ENCODE data around the gene NIT1. TPM values are rescaled to one million over a fixed set of nuclear protein-coding genes. Genes with fewer than 3 reads are reported as not detected.

The NIT1 gene
- total and polyA plus RNA-seq, 10 of the 15 experiments (the other 5 are each of a cell fraction or from before 2014, with no cell fraction given) = 19.2 to 54.4 (median 28.3) TPM

- ChIA-PET CTCF (interaction anchor here (0.6 to 4.6 kb wide), 4 partner anchors 12 to 85 kb away, joined by 3 to 38 read pairs (median 4); partner anchors contain the start of gene PPOX), RAD21 (ENCODE audit: unreplicated experiment) (interaction anchor here (1.3 to 1.6 kb wide), 3 partner anchors 13 to 107 kb away, joined by 4 to 6 read pairs (median 4); partner anchors contain the start of genes PPOX, TOMM40L and USF1), POLR2A (interaction anchor here (0.7 to 2.0 kb wide), 8 partner anchors 19 to 469 kb away, joined by 3 to 16 read pairs (median 6); partner anchors contain the start of genes ARHGAP30, DEDD and TOMM40L), SMC1A (ENCODE audit: uncharacterized antibody, unreplicated experiment) (interaction anchor here (0.7 to 1.6 kb wide), 5 partner anchors 13 to 72 kb away, joined by 3 to 8 read pairs (median 5); partner anchors contain the start of genes DEDD, PPOX and TOMM40L)
- H3K79me2 ChIP-seq (ENCODE audit: control insufficient read depth, insufficient read depth, low read length) = peaks cover 16% of the 10 kb centered on the region
- H4K20me1 ChIP-seq (ENCODE audit: control insufficient read depth, insufficient read depth) = no peaks in the 10 kb centered on the region
- 28% methylated on average over 7 of the region's 9 CpGs for WGBS (ENCODE audit: insufficient coverage, insufficient replicate concordance, low lambda C conversion rate, missing lambda C conversion rate)
- peak overlapping the region; percentile 36 for H3K4me2 ChIP-seq (ENCODE audit: control insufficient read depth, insufficient read depth)
- H3K27me3 ChIP-seq (replicated peaks in 1 of 2; ENCODE audit: control insufficient read depth in 2 of 2, insufficient read depth in 2 of 2, low read length in 1 of 2) = no peaks in the 10 kb centered on the region
- H2AFZ ChIP-seq (ENCODE audit: control insufficient read depth, low read depth, low read length) = peak overlapping the region; percentile 99
- BruUV-seq (replicated peaks) = no TSS peak
- no peak for TF ChIP-seq ZNF622 (IDR thresholded peaks at IDR 0.05)
- TF ChIP-seq, protein P1, sequence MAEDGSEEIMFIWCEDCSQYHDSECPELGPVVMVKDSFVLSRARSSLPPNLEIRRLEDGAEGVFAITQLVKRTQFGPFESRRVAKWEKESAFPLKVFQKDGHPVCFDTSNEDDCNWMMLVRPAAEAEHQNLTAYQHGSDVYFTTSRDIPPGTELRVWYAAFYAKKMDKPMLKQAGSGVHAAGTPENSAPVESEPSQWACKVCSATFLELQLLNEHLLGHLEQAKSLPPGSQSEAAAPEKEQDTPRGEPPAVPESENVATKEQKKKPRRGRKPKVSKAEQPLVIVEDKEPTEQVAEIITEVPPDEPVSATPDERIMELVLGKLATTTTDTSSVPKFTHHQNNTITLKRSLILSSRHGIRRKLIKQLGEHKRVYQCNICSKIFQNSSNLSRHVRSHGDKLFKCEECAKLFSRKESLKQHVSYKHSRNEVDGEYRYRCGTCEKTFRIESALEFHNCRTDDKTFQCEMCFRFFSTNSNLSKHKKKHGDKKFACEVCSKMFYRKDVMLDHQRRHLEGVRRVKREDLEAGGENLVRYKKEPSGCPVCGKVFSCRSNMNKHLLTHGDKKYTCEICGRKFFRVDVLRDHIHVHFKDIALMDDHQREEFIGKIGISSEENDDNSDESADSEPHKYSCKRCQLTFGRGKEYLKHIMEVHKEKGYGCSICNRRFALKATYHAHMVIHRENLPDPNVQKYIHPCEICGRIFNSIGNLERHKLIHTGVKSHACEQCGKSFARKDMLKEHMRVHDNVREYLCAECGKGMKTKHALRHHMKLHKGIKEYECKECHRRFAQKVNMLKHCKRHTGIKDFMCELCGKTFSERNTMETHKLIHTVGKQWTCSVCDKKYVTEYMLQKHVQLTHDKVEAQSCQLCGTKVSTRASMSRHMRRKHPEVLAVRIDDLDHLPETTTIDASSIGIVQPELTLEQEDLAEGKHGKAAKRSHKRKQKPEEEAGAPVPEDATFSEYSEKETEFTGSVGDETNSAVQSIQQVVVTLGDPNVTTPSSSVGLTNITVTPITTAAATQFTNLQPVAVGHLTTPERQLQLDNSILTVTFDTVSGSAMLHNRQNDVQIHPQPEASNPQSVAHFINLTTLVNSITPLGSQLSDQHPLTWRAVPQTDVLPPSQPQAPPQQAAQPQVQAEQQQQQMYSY (CRISPR knock-in tag; IDR thresholded peaks at IDR 0.05) = no peak
- TF ChIP-seq FOS (IDR thresholded peaks at IDR 0.05; ENCODE audit: borderline replicate concordance, extremely low read depth, insufficient read length) = no peak
- TF ChIP-seq SUZ12 (IDR thresholded peaks at IDR 0.05; ENCODE audit: unreplicated experiment) = no peak
- no peak for TF ChIP-seq SMC3 (IDR thresholded peaks at IDR 0.05; ENCODE audit: borderline replicate concordance, low read length)
- TF ChIP-seq GATAD2B (conservative IDR thresholded peaks at IDR 0.05; ENCODE audit: low read depth) = no peak
- TF ChIP-seq TARDBP (IDR thresholded peaks at IDR 0.05; ENCODE audit: borderline replicate concordance) = no peak
- no peak for TF ChIP-seq KDM1A (IDR thresholded peaks at IDR 0.05; ENCODE audit: borderline replicate concordance)
- TF ChIP-seq RUNX3 (IDR thresholded peaks at IDR 0.05; ENCODE audit: low read length) = no peak
- no peak for TF ChIP-seq SUPT20H (IDR thresholded peaks at IDR 0.05; ENCODE audit: borderline replicate concordance, control insufficient read depth, low read depth, low read length)
- peak overlapping the region; percentile 89; the same call in 1 of the 2 replicates for H3K4me3 ChIP-seq
- H3K27ac ChIP-seq (ENCODE audit: control insufficient read depth, insufficient read depth) = no peak overlapping the region
- in situ Hi-C loops (cut with MboI) = no loop called here
- no peaks in the 10 kb centered on the region for H3K9me3 ChIP-seq (replicated peaks; ENCODE audit: control insufficient read depth, insufficient read depth, low read length)
- peaks cover 0 to 6% of the 10 kb centered on the region in 2 experiments for H3K36me3 ChIP-seq (ENCODE audit: control insufficient read depth in 2 of 2, insufficient read depth in 2 of 2, low read length in 1 of 2)
- peak overlapping the region; percentile 99 for H3K9ac ChIP-seq (ENCODE audit: control insufficient read depth, insufficient read depth, low read length)
- FAIRE-seq (no peak), DNase-seq (ENCODE audit: low read depth, low spot score) (no peak), ATAC-seq (peak; percentile 28)
- intact Hi-C loops (cut with micrococcal nuclease; ENCODE audit: unreplicated experiment) = no loop called here
- peaks cover 7% of the 10 kb centered on the region; the same call in 1 of the 2 replicates for H3K4me1 ChIP-seq (ENCODE audit: control insufficient read depth, insufficient read depth, low read length)
Observed at GRCh38 chr1:161153176-161153575, 35.3 kb downstream of the NIT1 start.

All from GM12878 (cell line).